PC-3 (cell line): ENCODE results near the gene CLDN19.

Experiments used
- EZH2 ChIP-seq: fragments of 300-600 bp; sonication (generic); IDR thresholded peaks from one replicate; pipeline ENCODE4 v1.6.1; 2017; ENCODE audit warnings: antibody characterized with exemption, mild to moderate bottlenecking, low read length; ENCODE audit not compliant: unreplicated experiment
- EZH2phosphoT487 ChIP-seq: fragments of 300-600 bp; sonication (generic); IDR thresholded peaks from 2 replicates; pipeline ENCODE4 v1.6.1; 2018; ENCODE audit warnings: mild to moderate bottlenecking, antibody characterized with exemption, low read length, borderline replicate concordance

DNA sequence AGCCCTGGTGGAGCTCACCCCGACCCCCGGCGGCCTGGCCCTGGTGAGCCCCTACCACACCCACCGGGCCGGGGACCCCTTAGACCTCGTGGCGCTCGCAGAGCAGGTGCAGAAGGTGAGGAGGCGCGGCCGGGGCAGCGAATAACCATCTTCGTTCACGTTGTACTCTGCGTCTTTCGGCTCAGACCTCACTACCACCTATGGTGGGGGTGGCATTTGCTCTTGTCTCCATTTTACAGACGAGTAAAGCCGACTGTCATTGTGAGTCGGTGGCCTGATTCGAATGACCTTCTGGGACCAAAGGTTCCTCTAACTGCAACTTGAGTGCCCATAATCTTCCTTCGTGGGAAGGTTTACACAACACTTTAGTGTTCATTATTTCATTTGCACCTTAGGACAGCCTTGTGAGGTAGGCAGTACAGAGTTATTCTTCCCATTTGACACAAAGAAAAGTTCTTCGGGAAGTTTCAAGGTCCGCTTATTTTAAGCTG, 27.5 kb upstream of the CLDN19 start:
- TF ChIP-seq EZH2 (no peak), EZH2phosphoT487 (no peak)
